K562 (cell line): ENCODE measurements around the gene NEDD4L. TPM values are rescaled to one million over a fixed set of nuclear protein-coding genes. Genes with fewer than 3 reads are reported as not detected.

ENCODE experiments used
- ARID3B ChIP-seq: fragments of 250-450 bp; sonication (Bioruptor Pico); IDR thresholded peaks from 2 replicates; pipeline ENCODE4 v1.4.0; 2020; ENCODE audit warnings: borderline replicate concordance
- ATF3 ChIP-seq, 2 experiments: fragments of 450-650 bp in 1 of 2; sonication (generic) in 1 of 2; formaldehyde crosslinking in 1 of 2; IDR thresholded peaks in 1 of 2; conservative IDR thresholded peaks in 1 of 2; 2 replicates each; pipeline versions ENCODE4 v1.6.1 to v1.8.1; 2016 to 2023; ENCODE audit warnings: mild to moderate bottlenecking in 2 of 2, moderate library complexity in 2 of 2, inconsistent platforms in 1 of 2, missing genetic modification reagents in 1 of 2
- CEBPB ChIP-seq: fragments of 450-650 bp; IDR thresholded peaks from 2 replicates; pipeline ENCODE4 v1.6.1; 2016; ENCODE audit warnings: missing genetic modification characterization, missing compliant biosample characterization
- E2F5 ChIP-seq: sonication (generic); formaldehyde crosslinking; IDR thresholded peaks from 2 replicates; pipeline ENCODE4 v1.8.0; 2022; ENCODE audit warnings: mild to moderate bottlenecking, missing genetic modification reagents
- ESRRA ChIP-seq: fragments of 450-650 bp; IDR thresholded peaks from 2 replicates; pipeline ENCODE4 v1.6.1; 2014; ENCODE audit warnings: low read depth, mild to moderate bottlenecking, moderate library complexity, borderline replicate concordance
- ESRRB ChIP-seq: fragments of 250-450 bp; sonication (Bioruptor Pico); IDR thresholded peaks from 2 replicates; pipeline ENCODE4 v1.5.0; 2020; ENCODE audit warnings: mild to moderate bottlenecking, moderate library complexity, borderline replicate concordance
- KDM1A ChIP-seq, 2 experiments: fragments of 450-650 bp; IDR thresholded peaks; 2 replicates each; pipeline ENCODE4 v1.6.1; 2016; ENCODE audit warnings: mild to moderate bottlenecking in 2 of 2
- POLR2AphosphoS5 ChIP-seq: IDR thresholded peaks from 2 replicates; pipeline ENCODE4 v1.6.1; 2011; ENCODE audit warnings: mild to moderate bottlenecking, low read depth, low read length, moderate library complexity; ENCODE audit not compliant: control insufficient read depth, insufficient read depth
- POLR2B ChIP-seq: fragments of 450-650 bp; IDR thresholded peaks from 2 replicates; pipeline ENCODE4 v1.6.1; 2018; ENCODE audit warnings: low read depth; ENCODE audit not compliant: partially characterized antibody
- SP1 ChIP-seq: sonication (generic); formaldehyde crosslinking; IDR thresholded peaks from 2 replicates; pipeline ENCODE4 v1.8.1; 2022; ENCODE audit warnings: mild to moderate bottlenecking, missing genetic modification reagents
- ZKSCAN8 ChIP-seq: fragments of 200-800 bp; sonication (Bioruptor generic); IDR thresholded peaks from 2 replicates; pipeline ENCODE4 v1.6.1; 2016; ENCODE audit warnings: missing genetic modification characterization, missing compliant biosample characterization
- ZNF263 ChIP-seq: sonication (generic); formaldehyde crosslinking; IDR thresholded peaks from 2 replicates; pipeline ENCODE4 v1.8.0; 2022; ENCODE audit warnings: mild to moderate bottlenecking, missing genetic modification reagents, borderline replicate concordance
- ZNF280B ChIP-seq: fragments of 250-450 bp; sonication (Bioruptor Pico); IDR thresholded peaks from 2 replicates; pipeline ENCODE4 v1.5.1; 2021; ENCODE audit warnings: mild to moderate bottlenecking
- polyA plus RNA-seq, 8 experiments: library from polyadenylated mRNA; depleted of rRNA in 4 of 8; stranded (reverse) in 5 of 8; unstranded in 3 of 8; fragments of >200 nt; fragmentation: Nextera tagmentation in 2 of 8; fragmentation: Illumina TruSeq in 1 of 8; extraction: Ambion mirVana in 2 of 8; extraction: Trizol in 1 of 8; gene quantifications; 2 replicates each; pipeline versions ENCODE4 v1.2.1 to v1.2.3, GENCODE V29; 2011 to 2014; ENCODE audit warnings: inconsistent platforms in 1 of 8, missing spikeins in 1 of 8
- total RNA-seq, 7 experiments: library from RNA; depleted of rRNA in 6 of 7; stranded (reverse); fragments of >200 nt in 6 of 7; fragmentation: Illumina TruSeq in 2 of 7; extraction: Trizol in 2 of 7; gene quantifications; 2 replicates each; pipeline versions ENCODE4 v1.2.1 to v1.2.3, GENCODE V29; 2011 to 2021; ENCODE audit warnings: low replicate concordance in 1 of 7
- TF ChIP-seq, protein P1 (sequence below): fragments of 250-450 bp; sonication (Bioruptor Pico); IDR thresholded peaks from 2 replicates; pipeline ENCODE4 v1.8.0; 2021; ENCODE audit warnings: mild to moderate bottlenecking, moderate library complexity
- TF ChIP-seq, protein P2 (sequence below): sonication (generic); formaldehyde crosslinking; IDR thresholded peaks from 2 replicates; pipeline ENCODE4 v1.8.0; 2022; ENCODE audit warnings: mild to moderate bottlenecking, missing genetic modification reagents, borderline replicate concordance
- TF ChIP-seq, protein P3 (sequence below): fragments of 200-400 bp; formaldehyde crosslinking; IDR thresholded peaks from 2 replicates; pipeline ENCODE4 v1.6.1; 2017; ENCODE audit warnings: mild to moderate bottlenecking, low read depth, low read length, moderate library complexity

Gene NEDD4L
- total and polyA plus RNA-seq, 9 of the 15 experiments (the other 6 are each of a cell fraction or from before 2014, with no cell fraction given) = 8.1 to 33.4 (median 19.9) TPM

DNA sequence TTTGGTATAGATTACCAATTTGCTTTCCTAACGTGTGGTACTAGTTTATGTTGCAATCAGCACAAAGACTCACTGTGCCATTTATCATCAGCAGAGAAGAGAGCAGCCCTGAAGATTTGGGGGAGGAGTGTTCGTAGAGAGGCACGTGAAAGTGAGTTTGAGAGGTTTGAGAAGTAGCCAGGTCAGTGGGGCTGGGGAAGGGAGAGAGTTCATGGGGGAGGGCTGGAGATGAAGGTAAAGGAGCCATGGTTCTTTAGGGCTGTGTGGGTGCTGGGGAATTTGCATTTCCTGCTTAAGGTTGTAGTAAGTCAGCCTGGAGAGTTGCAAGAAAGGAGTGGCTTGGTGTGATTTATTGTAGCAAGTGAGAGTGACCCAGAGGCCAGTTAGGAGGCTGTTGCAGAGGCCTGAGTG lies 172.1 kb downstream of the NEDD4L start (continued):
- TF ChIP-seq, protein P1, sequence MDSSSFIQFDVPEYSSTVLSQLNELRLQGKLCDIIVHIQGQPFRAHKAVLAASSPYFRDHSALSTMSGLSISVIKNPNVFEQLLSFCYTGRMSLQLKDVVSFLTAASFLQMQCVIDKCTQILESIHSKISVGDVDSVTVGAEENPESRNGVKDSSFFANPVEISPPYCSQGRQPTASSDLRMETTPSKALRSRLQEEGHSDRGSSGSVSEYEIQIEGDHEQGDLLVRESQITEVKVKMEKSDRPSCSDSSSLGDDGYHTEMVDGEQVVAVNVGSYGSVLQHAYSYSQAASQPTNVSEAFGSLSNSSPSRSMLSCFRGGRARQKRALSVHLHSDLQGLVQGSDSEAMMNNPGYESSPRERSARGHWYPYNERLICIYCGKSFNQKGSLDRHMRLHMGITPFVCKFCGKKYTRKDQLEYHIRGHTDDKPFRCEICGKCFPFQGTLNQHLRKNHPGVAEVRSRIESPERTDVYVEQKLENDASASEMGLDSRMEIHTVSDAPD (CRISPR knock-in tag) = no peak
- TF ChIP-seq ESRRA = no peak
- no peak for TF ChIP-seq ZNF263 (CRISPR knock-in tag)
- no peak for TF ChIP-seq POLR2B
- no peak for TF ChIP-seq SP1 (CRISPR knock-in tag)
- TF ChIP-seq POLR2AphosphoS5 = no peak
- no peak for TF ChIP-seq E2F5 (CRISPR knock-in tag)
- TF ChIP-seq, protein P2, sequence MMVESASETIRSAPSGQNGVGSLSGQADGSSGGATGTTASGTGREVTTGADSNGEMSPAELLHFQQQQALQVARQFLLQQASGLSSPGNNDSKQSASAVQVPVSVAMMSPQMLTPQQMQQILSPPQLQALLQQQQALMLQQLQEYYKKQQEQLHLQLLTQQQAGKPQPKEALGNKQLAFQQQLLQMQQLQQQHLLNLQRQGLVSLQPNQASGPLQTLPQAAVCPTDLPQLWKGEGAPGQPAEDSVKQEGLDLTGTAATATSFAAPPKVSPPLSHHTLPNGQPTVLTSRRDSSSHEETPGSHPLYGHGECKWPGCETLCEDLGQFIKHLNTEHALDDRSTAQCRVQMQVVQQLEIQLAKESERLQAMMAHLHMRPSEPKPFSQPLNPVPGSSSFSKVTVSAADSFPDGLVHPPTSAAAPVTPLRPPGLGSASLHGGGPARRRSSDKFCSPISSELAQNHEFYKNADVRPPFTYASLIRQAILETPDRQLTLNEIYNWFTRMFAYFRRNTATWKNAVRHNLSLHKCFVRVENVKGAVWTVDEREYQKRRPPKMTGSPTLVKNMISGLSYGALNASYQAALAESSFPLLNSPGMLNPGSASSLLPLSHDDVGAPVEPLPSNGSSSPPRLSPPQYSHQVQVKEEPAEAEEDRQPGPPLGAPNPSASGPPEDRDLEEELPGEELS (CRISPR knock-in tag) = no peak
- TF ChIP-seq ARID3B (CRISPR knock-in tag) = no peak
- peak; percentile 9 to 49; a peak in 1 of 4 replicates for TF ChIP-seq KDM1A (IDR thresholded peaks at IDR 0.05)
- TF ChIP-seq ESRRB (CRISPR knock-in tag) = no peak
- no peak for TF ChIP-seq ZNF280B
- TF ChIP-seq, protein P3, sequence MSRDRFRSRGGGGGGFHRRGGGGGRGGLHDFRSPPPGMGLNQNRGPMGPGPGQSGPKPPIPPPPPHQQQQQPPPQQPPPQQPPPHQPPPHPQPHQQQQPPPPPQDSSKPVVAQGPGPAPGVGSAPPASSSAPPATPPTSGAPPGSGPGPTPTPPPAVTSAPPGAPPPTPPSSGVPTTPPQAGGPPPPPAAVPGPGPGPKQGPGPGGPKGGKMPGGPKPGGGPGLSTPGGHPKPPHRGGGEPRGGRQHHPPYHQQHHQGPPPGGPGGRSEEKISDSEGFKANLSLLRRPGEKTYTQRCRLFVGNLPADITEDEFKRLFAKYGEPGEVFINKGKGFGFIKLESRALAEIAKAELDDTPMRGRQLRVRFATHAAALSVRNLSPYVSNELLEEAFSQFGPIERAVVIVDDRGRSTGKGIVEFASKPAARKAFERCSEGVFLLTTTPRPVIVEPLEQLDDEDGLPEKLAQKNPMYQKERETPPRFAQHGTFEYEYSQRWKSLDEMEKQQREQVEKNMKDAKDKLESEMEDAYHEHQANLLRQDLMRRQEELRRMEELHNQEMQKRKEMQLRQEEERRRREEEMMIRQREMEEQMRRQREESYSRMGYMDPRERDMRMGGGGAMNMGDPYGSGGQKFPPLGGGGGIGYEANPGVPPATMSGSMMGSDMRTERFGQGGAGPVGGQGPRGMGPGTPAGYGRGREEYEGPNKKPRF = no peak
- peak; percentile 70 for TF ChIP-seq CEBPB (tag)
- TF ChIP-seq ZKSCAN8 (CRISPR knock-in tag) = no peak
- no peak for TF ChIP-seq ATF3 (IDR thresholded peaks at IDR 0.05)
- no peak for TF ChIP-seq ATF3 (CRISPR knock-in tag; conservative IDR thresholded peaks at IDR 0.05)
